Gastrocnemius medialis (tissue), 4 donors: ENCODE data around the gene TSKS. TPM values are rescaled to one million over a fixed set of nuclear protein-coding genes. Genes with fewer than 3 reads are reported as not detected.

Experiments used
- ATAC-seq, 2 donors: fragments of 150-250 bp; one replicate each; pipeline ENCODE4 v1.9.1; 2016
- DNase-seq, 2 donors: peaks; one replicate each; pipeline ENCODE4 v3.0.0-alpha.2; 2019
- H3K27ac ChIP-seq, 4 donors: fragments of 200-600 bp; sonication (generic); 1 replicate in 1 of 4; 2 replicates in 3 of 4; pipeline ENCODE4 v1.5.1; 2016 to 2018; ENCODE audit warnings: mild to moderate bottlenecking in 2 of 4, moderate library complexity in 1 of 4
- H3K27me3 ChIP-seq, 3 donors: fragments of 200-600 bp; sonication (generic) in 2 of 3; 1 replicate in 1 of 3; 2 replicates in 2 of 3; pipeline versions ENCODE4 v1.5.1 to v1.6.0; 2016 to 2019; ENCODE audit warnings: mild to moderate bottlenecking in 1 of 3, moderate library complexity in 1 of 3
- H3K36me3 ChIP-seq, 2 donors: fragments of 200-600 bp; sonication (generic) in 1 of 2; one replicate each; pipeline ENCODE4 v1.5.1; 2017 to 2018
- H3K4me1 ChIP-seq, 2 donors: fragments of 200-600 bp; sonication (generic) in 1 of 2; one replicate each; pipeline ENCODE4 v1.5.1; 2016 to 2017; ENCODE audit warnings: mild to moderate bottlenecking in 2 of 2
- H3K4me3 ChIP-seq, 4 donors: fragments of 200-600 bp; sonication (generic) in 3 of 4; 1 replicate in 1 of 4; 2 replicates in 3 of 4; pipeline ENCODE4 v1.5.1; 2016 to 2019; ENCODE audit warnings: mild to moderate bottlenecking in 2 of 4
- H3K9me3 ChIP-seq, 3 donors: fragments of 200-600 bp; sonication (generic) in 2 of 3; 1 replicate in 1 of 3; 2 replicates in 2 of 3; pipeline ENCODE4 v1.5.1; 2016 to 2019
- POLR2A ChIP-seq, 2 donors: fragments of 450-650 bp; IDR thresholded peaks; one replicate each; pipeline ENCODE4 v1.6.1; 2017; ENCODE audit warnings: antibody characterized with exemption in 2 of 2, mild to moderate bottlenecking in 2 of 2, moderate library complexity in 2 of 2
- in situ Hi-C, 4 donors: fragments of 200-750 bp; cut with MboI; loops; one replicate each; pipeline versions ENCODE4 v1.15.0 to v1.8.0; 2017; ENCODE audit warnings: low sequenced_read_pairs in 4 of 4
- intact Hi-C: fragments of 100-400 bp; cut with DNase I; formaldehyde crosslinking; loops from one replicate; pipeline ENCODE4 v1.15.1; 2023; ENCODE audit warnings: low total_unique reads
- total RNA-seq, 4 donors: library from RNA; depleted of rRNA; stranded (reverse); fragments of >200 nt; gene quantifications; one replicate each; pipeline versions ENCODE4 v1.1.0 to v1.2.3, GENCODE V29; 2016
- TF ChIP-seq, protein P1 (sequence below), 5 experiments: fragments of 450-650 bp in 3 of 5; fragments of 200-600 bp in 2 of 5; sonication (generic) in 2 of 5; IDR thresholded peaks in 4 of 5; conservative IDR thresholded peaks in 1 of 5; 1 replicate in 4 of 5; 2 replicates in 1 of 5; pipeline ENCODE4 v1.5.1; 2016 to 2019; ENCODE audit warnings: antibody characterized with exemption in 5 of 5, mild to moderate bottlenecking in 3 of 5, moderate library complexity in 3 of 5

Gene TSKS
- total RNA-seq, 4 donors from 2014 or later = 0.13 to 0.16 TPM; not detected in 2

DNA sequence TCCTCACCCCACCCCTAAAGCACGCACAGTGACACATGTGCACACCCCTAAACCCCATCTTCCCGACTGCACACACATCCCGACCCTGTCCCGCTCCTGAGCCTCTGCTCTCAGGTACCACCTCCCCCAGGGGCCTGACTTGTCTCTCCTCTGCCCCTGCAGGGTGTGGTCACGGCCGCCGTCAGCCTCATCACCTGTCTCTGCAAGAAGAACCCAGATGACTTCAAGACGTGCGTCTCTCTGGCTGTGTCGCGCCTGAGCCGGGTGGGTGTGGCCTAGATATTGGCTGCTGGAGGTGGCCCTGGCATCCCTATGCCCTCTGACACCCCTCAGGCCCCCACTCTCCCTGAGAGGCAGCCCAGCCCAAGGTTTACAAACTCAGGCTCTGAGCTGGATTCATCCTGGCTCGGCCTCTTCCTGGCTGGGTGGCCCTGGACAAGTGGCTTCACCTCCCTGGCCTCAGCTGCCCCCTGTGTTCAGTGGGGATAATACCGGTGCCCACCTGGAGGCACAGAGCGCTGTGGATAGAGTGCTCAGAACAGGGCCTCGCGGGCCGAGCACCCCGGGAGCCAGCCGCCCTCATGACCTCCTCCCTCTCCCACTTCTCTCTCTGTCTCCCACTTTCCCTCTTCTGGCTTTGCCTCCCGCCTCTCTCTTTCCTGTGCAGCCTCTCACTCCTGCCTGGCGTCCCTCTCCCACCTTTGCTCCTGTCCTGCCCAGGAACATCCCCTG lies 29.9 kb upstream of the TSKS start:
- H3K9me3 ChIP-seq = no peaks in the 10 kb centered on the region
- no peaks in the 10 kb centered on the region for H3K4me1 ChIP-seq
- in situ Hi-C loops (no loop called here), intact Hi-C loops (no loop called here)
- no peak for TF ChIP-seq POLR2A (IDR thresholded peaks at IDR 0.05)
- TF ChIP-seq, protein P1, sequence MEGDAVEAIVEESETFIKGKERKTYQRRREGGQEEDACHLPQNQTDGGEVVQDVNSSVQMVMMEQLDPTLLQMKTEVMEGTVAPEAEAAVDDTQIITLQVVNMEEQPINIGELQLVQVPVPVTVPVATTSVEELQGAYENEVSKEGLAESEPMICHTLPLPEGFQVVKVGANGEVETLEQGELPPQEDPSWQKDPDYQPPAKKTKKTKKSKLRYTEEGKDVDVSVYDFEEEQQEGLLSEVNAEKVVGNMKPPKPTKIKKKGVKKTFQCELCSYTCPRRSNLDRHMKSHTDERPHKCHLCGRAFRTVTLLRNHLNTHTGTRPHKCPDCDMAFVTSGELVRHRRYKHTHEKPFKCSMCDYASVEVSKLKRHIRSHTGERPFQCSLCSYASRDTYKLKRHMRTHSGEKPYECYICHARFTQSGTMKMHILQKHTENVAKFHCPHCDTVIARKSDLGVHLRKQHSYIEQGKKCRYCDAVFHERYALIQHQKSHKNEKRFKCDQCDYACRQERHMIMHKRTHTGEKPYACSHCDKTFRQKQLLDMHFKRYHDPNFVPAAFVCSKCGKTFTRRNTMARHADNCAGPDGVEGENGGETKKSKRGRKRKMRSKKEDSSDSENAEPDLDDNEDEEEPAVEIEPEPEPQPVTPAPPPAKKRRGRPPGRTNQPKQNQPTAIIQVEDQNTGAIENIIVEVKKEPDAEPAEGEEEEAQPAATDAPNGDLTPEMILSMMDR (IDR thresholded peaks at IDR 0.05 in 4 of 5, conservative IDR thresholded peaks at IDR 0.05 in 1 of 5) = no peak
- ATAC-seq (no peak), DNase-seq (no peak)
- H3K36me3 ChIP-seq = peaks cover 0 to 56% of the 10 kb centered on the region in 2 donors
- H3K4me3 ChIP-seq = no peak overlapping the region
- no peak overlapping the region for H3K27ac ChIP-seq
- no peaks in the 10 kb centered on the region for H3K27me3 ChIP-seq

GRCh38 chr19:49791776-49792445 lies 28.8 kb upstream of the TSKS start:
- TF ChIP-seq, protein P1 (IDR thresholded peaks at IDR 0.05 in 4 of 5, conservative IDR thresholded peaks at IDR 0.05 in 1 of 5) = no peak
- no peak for TF ChIP-seq POLR2A (IDR thresholded peaks at IDR 0.05)
- Histone ChIP-seq H3K9me3 (no peaks in the 10 kb centered on the region), H3K4me3 (no peak overlapping the region), H3K36me3 (peaks cover 0 to 54% of the 10 kb centered on the region in 2 donors), H3K27ac (no peak overlapping the region), H3K27me3 (no peaks in the 10 kb centered on the region), H3K4me1 (no peaks in the 10 kb centered on the region)
- no peak for DNase-seq
- intact Hi-C loops (no loop called here), in situ Hi-C loops (no loop called here)
- no peak for ATAC-seq

GRCh38 chr19:49790866-49791265 lies 27.8 kb upstream of the TSKS start:
- intact Hi-C loops = no loop called here
- no peak overlapping the region for H3K4me3 ChIP-seq
- no peaks in the 10 kb centered on the region for H3K4me1 ChIP-seq
- DNase-seq (no peak), ATAC-seq (no peak)
- H3K36me3 ChIP-seq = peaks cover 0 to 44% of the 10 kb centered on the region in 2 donors
- in situ Hi-C loops = no loop called here
- no peaks in the 10 kb centered on the region for H3K9me3 ChIP-seq
- no peak overlapping the region for H3K27ac ChIP-seq
- H3K27me3 ChIP-seq = no peaks in the 10 kb centered on the region
- TF ChIP-seq, protein P1 (IDR thresholded peaks at IDR 0.05 in 4 of 5, conservative IDR thresholded peaks at IDR 0.05 in 1 of 5) = no peak
- TF ChIP-seq POLR2A (IDR thresholded peaks at IDR 0.05) = no peak

GRCh38 chr19:49788857-49789256 lies 25.8 kb upstream of the TSKS start:
- TF ChIP-seq POLR2A (IDR thresholded peaks at IDR 0.05) = no peak
- TF ChIP-seq, protein P1 (IDR thresholded peaks at IDR 0.05 in 4 of 5, conservative IDR thresholded peaks at IDR 0.05 in 1 of 5) = no peak
- no peak overlapping the region for H3K4me3 ChIP-seq
- no peaks in the 10 kb centered on the region for H3K4me1 ChIP-seq
- no peak overlapping the region for H3K27ac ChIP-seq
- H3K36me3 ChIP-seq = peaks cover 0 to 43% of the 10 kb centered on the region in 2 donors
- ATAC-seq = no peak
- H3K9me3 ChIP-seq = no peaks in the 10 kb centered on the region
- intact Hi-C loops (no loop called here), in situ Hi-C loops (no loop called here)
- H3K27me3 ChIP-seq = no peaks in the 10 kb centered on the region
- DNase-seq = no peak
